Panc1 (cell line): ENCODE results near the gene ASPN. TPM values are rescaled to one million over a fixed set of nuclear protein-coding genes. Genes with fewer than 3 reads are reported as not detected.

ENCODE experiments used
- ATAC-seq: fragments of 200-7000 bp; cut with Tn5 transposase; 2 replicates; pipeline ENCODE4 v1.9.1; 2020; ENCODE audit warnings: mild to moderate bottlenecking, moderate library complexity
- BruUV-seq: library from RNA; stranded (reverse); fragments of 400-500 nt; replicated peaks from 2 replicates; lab custom pipeline; 2021; lab: Mats Ljungman, UMichigan
- CTCF ChIA-PET: fragments of 300-600 bp; sonication (Branson Sonifier 250); formaldehyde crosslinking; loops from one replicate; lab custom pipeline; 2022; ENCODE audit warnings: antibody characterized with exemption; lab: Charles Lee
- POLR2A ChIA-PET: fragments of 300-600 bp; sonication (Branson Sonifier 250); formaldehyde crosslinking; loops from one replicate; lab custom pipeline; 2022; ENCODE audit warnings: antibody characterized with exemption; lab: Charles Lee
- DNase-seq: peaks from one replicate; pipeline ENCODE4 v3.0.0-alpha.2; 2010; ENCODE audit warnings: low read depth, low spot score
- H3K27ac ChIP-seq: 2 replicates; pipeline ENCODE4 v1.5.1; 2011; ENCODE audit warnings: mild to moderate bottlenecking, low read length, inconsistent platforms
- H3K27me3 ChIP-seq: fragments of 200-500 bp; sonication (Bioruptor generic); 2 replicates; pipeline ENCODE4 v1.6.0; 2014; ENCODE audit warnings: low read length, inconsistent platforms; ENCODE audit not compliant: control insufficient read depth, insufficient read depth
- H3K36me3 ChIP-seq: fragments of 200-500 bp; sonication (Bioruptor generic); 2 replicates; pipeline ENCODE4 v1.5.1; 2014; ENCODE audit warnings: inconsistent platforms, mild to moderate bottlenecking, low read length, moderate library complexity; ENCODE audit not compliant: control insufficient read depth, insufficient read depth
- H3K4me1 ChIP-seq: 2 replicates; pipeline ENCODE4 v1.5.1; 2011; ENCODE audit warnings: inconsistent platforms, mild to moderate bottlenecking, low read length, moderate library complexity; ENCODE audit not compliant: control insufficient read depth, insufficient read depth
- H3K4me3 ChIP-seq, 2 experiments: 2 replicates each; pipeline ENCODE4 v1.5.1; 2011 to 2012; ENCODE audit warnings: low read depth in 2 of 2, low read length in 2 of 2, mild to moderate bottlenecking in 2 of 2, inconsistent platforms in 1 of 2, moderate library complexity in 1 of 2
- H3K9me3 ChIP-seq: fragments of 200-500 bp; sonication (Bioruptor generic); 2 replicates; pipeline ENCODE4 v1.5.1; 2014; ENCODE audit warnings: low read depth, mild to moderate bottlenecking, inconsistent platforms, low read length, moderate library complexity; ENCODE audit not compliant: control insufficient read depth, insufficient read depth
- POLR2AphosphoS5 ChIP-seq: IDR thresholded peaks from 2 replicates; pipeline ENCODE4 v1.6.1; 2012; ENCODE audit warnings: mild to moderate bottlenecking, low read depth, low read length, moderate library complexity
- SIN3A ChIP-seq: IDR thresholded peaks from 2 replicates; pipeline ENCODE4 v1.6.1; 2012; ENCODE audit warnings: low read depth, mild to moderate bottlenecking, low read length, moderate library complexity, borderline replicate concordance; ENCODE audit not compliant: insufficient read depth
- TCF7L2 ChIP-seq: IDR thresholded peaks from 2 replicates; pipeline ENCODE4 v1.6.1; 2011; ENCODE audit warnings: mild to moderate bottlenecking, low read depth, low read length, inconsistent platforms
- in situ Hi-C: cut with HindIII; loops from 2 replicates; pipeline ENCODE4 v1.10.0; 2016; ENCODE audit warnings: low sequenced_read_pairs, low pct_unique_long_range_greater_than_20kb
- intact Hi-C: fragments of 100-400 bp; cut with micrococcal nuclease; formaldehyde crosslinking; loops from one replicate; pipeline ENCODE4 v1.10.0; 2022; ENCODE audit not compliant: unreplicated experiment
- microRNA-seq: library from miRNA; unstranded; fragments of <30 nt; microRNA quantifications from one replicate; pipeline ENCODE4 v1.1.0, GENCODE V29; 2020; ENCODE audit not compliant: unreplicated experiment
- total RNA-seq: library from RNA; stranded (reverse); gene quantifications from one replicate; pipeline ENCODE4 v1.2.1, GENCODE V29; 2021; ENCODE audit not compliant: unreplicated experiment
- TF ChIP-seq, protein P1 (sequence below): fragments of 450-650 bp; IDR thresholded peaks from 2 replicates; pipeline ENCODE4 v1.5.1; 2017; ENCODE audit warnings: mild to moderate bottlenecking
- TF ChIP-seq, protein P2 (sequence below), 2 experiments: IDR thresholded peaks; 2 replicates each; pipeline ENCODE4 v1.6.1; 2011 to 2012; ENCODE audit warnings: low read depth in 2 of 2, control low read depth in 1 of 2, low read length in 1 of 2, mild to moderate bottlenecking in 1 of 2, moderate library complexity in 1 of 2; ENCODE audit not compliant: insufficient read depth in 1 of 2

Gene ASPN
- total RNA-seq, 1 experiment from 2014 or later: not detected

DNA sequence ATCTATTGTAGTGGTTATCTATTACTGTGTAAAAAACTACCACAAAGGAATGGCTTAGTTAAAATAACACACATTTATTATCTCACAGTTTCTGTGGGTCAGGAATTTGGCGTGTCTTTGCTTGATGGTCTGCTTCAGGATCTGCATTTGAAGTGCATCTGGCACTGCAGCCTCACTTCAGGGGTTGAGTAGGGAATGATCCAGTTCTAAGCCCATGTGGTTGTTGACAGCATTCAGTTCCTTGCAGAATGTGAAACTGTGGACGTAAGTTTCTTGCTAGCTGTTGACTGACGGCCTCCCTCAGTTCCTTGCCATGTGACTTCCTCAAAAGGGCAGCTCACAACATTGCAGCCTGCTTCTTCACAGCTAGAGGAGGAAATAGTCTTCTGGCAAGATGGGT, 75.8 kb downstream of the ASPN start:
- TF ChIP-seq, protein P1, sequence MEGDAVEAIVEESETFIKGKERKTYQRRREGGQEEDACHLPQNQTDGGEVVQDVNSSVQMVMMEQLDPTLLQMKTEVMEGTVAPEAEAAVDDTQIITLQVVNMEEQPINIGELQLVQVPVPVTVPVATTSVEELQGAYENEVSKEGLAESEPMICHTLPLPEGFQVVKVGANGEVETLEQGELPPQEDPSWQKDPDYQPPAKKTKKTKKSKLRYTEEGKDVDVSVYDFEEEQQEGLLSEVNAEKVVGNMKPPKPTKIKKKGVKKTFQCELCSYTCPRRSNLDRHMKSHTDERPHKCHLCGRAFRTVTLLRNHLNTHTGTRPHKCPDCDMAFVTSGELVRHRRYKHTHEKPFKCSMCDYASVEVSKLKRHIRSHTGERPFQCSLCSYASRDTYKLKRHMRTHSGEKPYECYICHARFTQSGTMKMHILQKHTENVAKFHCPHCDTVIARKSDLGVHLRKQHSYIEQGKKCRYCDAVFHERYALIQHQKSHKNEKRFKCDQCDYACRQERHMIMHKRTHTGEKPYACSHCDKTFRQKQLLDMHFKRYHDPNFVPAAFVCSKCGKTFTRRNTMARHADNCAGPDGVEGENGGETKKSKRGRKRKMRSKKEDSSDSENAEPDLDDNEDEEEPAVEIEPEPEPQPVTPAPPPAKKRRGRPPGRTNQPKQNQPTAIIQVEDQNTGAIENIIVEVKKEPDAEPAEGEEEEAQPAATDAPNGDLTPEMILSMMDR: no peak
- TF ChIP-seq, protein P2, sequence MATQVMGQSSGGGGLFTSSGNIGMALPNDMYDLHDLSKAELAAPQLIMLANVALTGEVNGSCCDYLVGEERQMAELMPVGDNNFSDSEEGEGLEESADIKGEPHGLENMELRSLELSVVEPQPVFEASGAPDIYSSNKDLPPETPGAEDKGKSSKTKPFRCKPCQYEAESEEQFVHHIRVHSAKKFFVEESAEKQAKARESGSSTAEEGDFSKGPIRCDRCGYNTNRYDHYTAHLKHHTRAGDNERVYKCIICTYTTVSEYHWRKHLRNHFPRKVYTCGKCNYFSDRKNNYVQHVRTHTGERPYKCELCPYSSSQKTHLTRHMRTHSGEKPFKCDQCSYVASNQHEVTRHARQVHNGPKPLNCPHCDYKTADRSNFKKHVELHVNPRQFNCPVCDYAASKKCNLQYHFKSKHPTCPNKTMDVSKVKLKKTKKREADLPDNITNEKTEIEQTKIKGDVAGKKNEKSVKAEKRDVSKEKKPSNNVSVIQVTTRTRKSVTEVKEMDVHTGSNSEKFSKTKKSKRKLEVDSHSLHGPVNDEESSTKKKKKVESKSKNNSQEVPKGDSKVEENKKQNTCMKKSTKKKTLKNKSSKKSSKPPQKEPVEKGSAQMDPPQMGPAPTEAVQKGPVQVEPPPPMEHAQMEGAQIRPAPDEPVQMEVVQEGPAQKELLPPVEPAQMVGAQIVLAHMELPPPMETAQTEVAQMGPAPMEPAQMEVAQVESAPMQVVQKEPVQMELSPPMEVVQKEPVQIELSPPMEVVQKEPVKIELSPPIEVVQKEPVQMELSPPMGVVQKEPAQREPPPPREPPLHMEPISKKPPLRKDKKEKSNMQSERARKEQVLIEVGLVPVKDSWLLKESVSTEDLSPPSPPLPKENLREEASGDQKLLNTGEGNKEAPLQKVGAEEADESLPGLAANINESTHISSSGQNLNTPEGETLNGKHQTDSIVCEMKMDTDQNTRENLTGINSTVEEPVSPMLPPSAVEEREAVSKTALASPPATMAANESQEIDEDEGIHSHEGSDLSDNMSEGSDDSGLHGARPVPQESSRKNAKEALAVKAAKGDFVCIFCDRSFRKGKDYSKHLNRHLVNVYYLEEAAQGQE (IDR thresholded peaks at IDR 0.05; ENCODE audit: insufficient read depth in 1 of 2, low read depth in 2 of 2, low read length in 1 of 2): no peak
- TF ChIP-seq TCF7L2 (no peak), SIN3A (no peak), POLR2AphosphoS5 (no peak)
- intact Hi-C loops: no loop called here
- no peak for ATAC-seq

More for the DNA sequence above, 75.8 kb downstream of the ASPN start:
- ChIA-PET CTCF (no interaction called here), POLR2A (no interaction called here)
- no peak overlapping the region for H3K4me3 ChIP-seq
- no peaks in the 10 kb centered on the region for H3K9me3 ChIP-seq
- no peaks in the 10 kb centered on the region for H3K27me3 ChIP-seq
- H3K36me3 ChIP-seq: no peaks in the 10 kb centered on the region
- no peak overlapping the region for H3K27ac ChIP-seq
- H3K4me1 ChIP-seq: no peaks in the 10 kb centered on the region
- BruUV-seq: no TSS peak
- DNase-seq: no peak
- in situ Hi-C loops: no loop called here

Small RNAs within 50 kb of the gene (microRNA-seq; reads per million reads assigned to microRNA genes)
- not detected for gene MIR4670

Other genes with a start within 250 kb of the ASPN start
- 116 TPM for gene IARS1, start 188.8 kb downstream of the ASPN start, total RNA-seq
- 30.6 TPM for gene NOL8, start 157.2 kb downstream of the ASPN start, total RNA-seq
- 6.7 TPM for gene CENPP, start 156.6 kb downstream of the ASPN start, total RNA-seq
- gene OGN, start 77.9 kb downstream of the ASPN start, total RNA-seq: 0.08 TPM
- gene OMD, start 58.0 kb downstream of the ASPN start, total RNA-seq: not detected
- not detected for gene ECM2, start 53.5 kb upstream of the ASPN start, total RNA-seq
- gene IPPK, start 187.6 kb upstream of the ASPN start, total RNA-seq: 5.4 TPM